Measurements from ENCODE around the gene UROS. TPM values are rescaled to one million over a fixed set of nuclear protein-coding genes. Genes with fewer than 3 reads are reported as not detected.

Gene UROS
- total and polyA plus RNA-seq, 2 of the 4 experiments (the other 2 are of a cell fraction) = 48.7 to 56.5 TPM

DNA sequence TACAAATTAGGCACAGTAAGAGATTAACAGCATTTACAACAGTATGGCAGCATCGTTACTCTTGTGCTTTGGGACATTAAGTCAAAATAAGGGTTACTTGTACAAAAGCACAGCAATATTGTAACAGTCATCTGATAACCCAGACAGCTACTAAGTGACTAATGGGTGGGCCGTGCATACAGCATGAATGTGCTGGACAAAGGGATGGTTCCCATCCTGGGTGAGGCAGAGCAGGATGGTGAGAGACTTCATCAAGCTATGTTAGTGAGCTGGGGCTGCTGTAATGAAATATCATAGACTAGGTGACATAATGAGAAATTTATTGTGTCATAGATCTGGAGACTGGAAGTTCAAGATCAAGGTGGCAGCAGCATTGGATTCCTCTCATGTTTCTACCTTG is 78.1 kb downstream of the UROS start:
- no CpG with 5 or more reads among the region's 2 CpGs for WGBS, 2 experiments (ENCODE audit: extremely low coverage in 2 of 2, insufficient read length in 1 of 2)
- ATAC-seq (ENCODE audit: low read depth) (no peak), DNase-seq (no peak)
- no peak overlapping the region for H2BK5ac ChIP-seq (ENCODE audit: low read depth, low read length, poor library complexity, severe bottlenecking)
- no peak overlapping the region for H3K18ac ChIP-seq (ENCODE audit: low read depth, low read length)
- H2BK15ac ChIP-seq (ENCODE audit: low read depth, low read length) = no peak overlapping the region
- no peak overlapping the region for H3K27ac ChIP-seq (ENCODE audit: insufficient read depth, low read length)
- no peaks in the 10 kb centered on the region for H4K20me1 ChIP-seq (ENCODE audit: insufficient read depth, low read length)
- CTCF ChIA-PET = no interaction called here
- H2BK20ac ChIP-seq (ENCODE audit: low read depth, low read length) = no peak overlapping the region
- H3K4me2 ChIP-seq (ENCODE audit: low read depth, low read length) = no peak overlapping the region
- H3K56ac ChIP-seq (ENCODE audit: extremely low read depth, insufficient read depth, low read length) = no peak overlapping the region
- in situ Hi-C loops (cut with MboI; ENCODE audit: low sequenced_read_pairs) = loop anchor here (25.0 kb wide), 1 partner anchor 933 kb away; the partner anchor contains the start of gene ABRAXAS2
- H3K4ac ChIP-seq (ENCODE audit: low read depth, low read length) = no peak overlapping the region
- H2AK5ac ChIP-seq (ENCODE audit: low read depth, low read length) = no peak overlapping the region
- no peak overlapping the region for H2BK120ac ChIP-seq (ENCODE audit: low read depth, low read length)
- no peak overlapping the region for H3K14ac ChIP-seq (replicated peaks; ENCODE audit: low read depth, low read length)
- H4K91ac ChIP-seq (ENCODE audit: insufficient read depth, low read depth, low read length) = no peak overlapping the region
- TF ChIP-seq, protein P1, sequence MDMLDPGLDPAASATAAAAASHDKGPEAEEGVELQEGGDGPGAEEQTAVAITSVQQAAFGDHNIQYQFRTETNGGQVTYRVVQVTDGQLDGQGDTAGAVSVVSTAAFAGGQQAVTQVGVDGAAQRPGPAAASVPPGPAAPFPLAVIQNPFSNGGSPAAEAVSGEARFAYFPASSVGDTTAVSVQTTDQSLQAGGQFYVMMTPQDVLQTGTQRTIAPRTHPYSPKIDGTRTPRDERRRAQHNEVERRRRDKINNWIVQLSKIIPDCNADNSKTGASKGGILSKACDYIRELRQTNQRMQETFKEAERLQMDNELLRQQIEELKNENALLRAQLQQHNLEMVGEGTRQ (IDR thresholded peaks at IDR 0.05; ENCODE audit: low read depth, low read length) = no peak
- TF ChIP-seq BHLHE40 (IDR thresholded peaks at IDR 0.05; ENCODE audit: low read depth, low read length) (no peak), FOS (IDR thresholded peaks at IDR 0.05; ENCODE audit: low read depth, low read length) (no peak), MXI1 (IDR thresholded peaks at IDR 0.05; ENCODE audit: borderline replicate concordance, low read depth, low read length) (no peak), MAFK (IDR thresholded peaks at IDR 0.05; ENCODE audit: low read depth, low read length) (no peak), RAD21 (IDR thresholded peaks at IDR 0.05; ENCODE audit: low read length) (no peak), POLR2A (IDR thresholded peaks at IDR 0.05; ENCODE audit: low read depth, low read length) (no peak), CHD1 (IDR thresholded peaks at IDR 0.05; ENCODE audit: low read depth, low read length) (no peak), RFX5 (IDR thresholded peaks at IDR 0.05; ENCODE audit: low read depth, low read length) (no peak), CEBPB (IDR thresholded peaks at IDR 0.05; ENCODE audit: low read depth, low read length) (no peak)
- TF ChIP-seq, protein P2, sequence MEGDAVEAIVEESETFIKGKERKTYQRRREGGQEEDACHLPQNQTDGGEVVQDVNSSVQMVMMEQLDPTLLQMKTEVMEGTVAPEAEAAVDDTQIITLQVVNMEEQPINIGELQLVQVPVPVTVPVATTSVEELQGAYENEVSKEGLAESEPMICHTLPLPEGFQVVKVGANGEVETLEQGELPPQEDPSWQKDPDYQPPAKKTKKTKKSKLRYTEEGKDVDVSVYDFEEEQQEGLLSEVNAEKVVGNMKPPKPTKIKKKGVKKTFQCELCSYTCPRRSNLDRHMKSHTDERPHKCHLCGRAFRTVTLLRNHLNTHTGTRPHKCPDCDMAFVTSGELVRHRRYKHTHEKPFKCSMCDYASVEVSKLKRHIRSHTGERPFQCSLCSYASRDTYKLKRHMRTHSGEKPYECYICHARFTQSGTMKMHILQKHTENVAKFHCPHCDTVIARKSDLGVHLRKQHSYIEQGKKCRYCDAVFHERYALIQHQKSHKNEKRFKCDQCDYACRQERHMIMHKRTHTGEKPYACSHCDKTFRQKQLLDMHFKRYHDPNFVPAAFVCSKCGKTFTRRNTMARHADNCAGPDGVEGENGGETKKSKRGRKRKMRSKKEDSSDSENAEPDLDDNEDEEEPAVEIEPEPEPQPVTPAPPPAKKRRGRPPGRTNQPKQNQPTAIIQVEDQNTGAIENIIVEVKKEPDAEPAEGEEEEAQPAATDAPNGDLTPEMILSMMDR (conservative IDR thresholded peaks at IDR 0.05; ENCODE audit: low read depth, low read length) = no peak
- TF ChIP-seq, protein P3, sequence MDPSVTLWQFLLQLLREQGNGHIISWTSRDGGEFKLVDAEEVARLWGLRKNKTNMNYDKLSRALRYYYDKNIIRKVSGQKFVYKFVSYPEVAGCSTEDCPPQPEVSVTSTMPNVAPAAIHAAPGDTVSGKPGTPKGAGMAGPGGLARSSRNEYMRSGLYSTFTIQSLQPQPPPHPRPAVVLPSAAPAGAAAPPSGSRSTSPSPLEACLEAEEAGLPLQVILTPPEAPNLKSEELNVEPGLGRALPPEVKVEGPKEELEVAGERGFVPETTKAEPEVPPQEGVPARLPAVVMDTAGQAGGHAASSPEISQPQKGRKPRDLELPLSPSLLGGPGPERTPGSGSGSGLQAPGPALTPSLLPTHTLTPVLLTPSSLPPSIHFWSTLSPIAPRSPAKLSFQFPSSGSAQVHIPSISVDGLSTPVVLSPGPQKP (IDR thresholded peaks at IDR 0.05; ENCODE audit: borderline replicate concordance, low read depth, low read length) = no peak
- POLR2A ChIA-PET (ENCODE audit: unreplicated experiment) = no interaction called here
- no peak overlapping the region for H4K8ac ChIP-seq (ENCODE audit: low read depth in 2 of 2, low read length in 2 of 2)
- no peak overlapping the region for H2AFZ ChIP-seq (replicated peaks; ENCODE audit: low read length, poor library complexity)
- no peak overlapping the region for H3K4me3 ChIP-seq (ENCODE audit: insufficient read depth, low read depth, low read length)
- no peaks in the 10 kb centered on the region; the same call in 1 of the 2 replicates for H3K9me1 ChIP-seq (ENCODE audit: insufficient read depth, low read length)
- H3K27me3 ChIP-seq (ENCODE audit: control insufficient read depth, insufficient read depth, low read length) = no peaks in the 10 kb centered on the region
- H3K9ac ChIP-seq (ENCODE audit: low read depth, low read length) = no peak overlapping the region
- dilution Hi-C loops (cut with HindIII; ENCODE audit: low sequenced_read_pairs, unreplicated experiment) = no loop called here
- intact Hi-C loops (cut with micrococcal nuclease) = no loop called here
- H2AK9ac ChIP-seq (replicated peaks; ENCODE audit: low read depth, low read length, poor library complexity) = no peak overlapping the region
- no peak overlapping the region for H3K23ac ChIP-seq (ENCODE audit: low read depth, low read length)
- H3K9me3 ChIP-seq (ENCODE audit: control insufficient read depth, insufficient read depth, low read length) = no peaks in the 10 kb centered on the region
- no TSS peak for BruUV-seq (replicated peaks)
- no peaks in the 10 kb centered on the region for H3K79me1 ChIP-seq (ENCODE audit: low read depth in 1 of 2, low read length in 2 of 2)
- H3K4me1 ChIP-seq (ENCODE audit: control insufficient read depth, insufficient read depth, low read length) = no peaks in the 10 kb centered on the region
- H4K5ac ChIP-seq (ENCODE audit: low read depth, low read length) = no peak overlapping the region
- peaks cover 56% of the 10 kb centered on the region for H3K36me3 ChIP-seq (ENCODE audit: control insufficient read depth, insufficient read depth, low read length)

Measured in IMR-90 (cell line).